MV-4-11 (cell line): ENCODE results near the gene RASEF.
"Not testable (repeated sequence)": the region's sequence is repeated elsewhere in the genome, so short reads cannot be mapped to it uniquely, and the experiment has no call there.

Experiments used
- DNase-seq: peaks from one replicate; lab custom pipeline; 2025; lab: John Stamatoyannopoulos, UW

Gene RASEF

GRCh38 chr9:82970359-82970758 is 92.6 kb downstream of the RASEF start:
- DNase-seq, result no peak

- peak; percentile 38 for DNase-seq
Measured at GRCh38 chr9:82969291-82969690, 93.7 kb downstream of the RASEF start.

- no peak for DNase-seq
Measured at GRCh38 chr9:82968816-82969215, 94.1 kb downstream of the RASEF start.

- DNase-seq, result no peak
Measured at GRCh38 chr9:82968388-82968787, 94.6 kb downstream of the RASEF start.

GRCh38 chr9:82961504-82962125 is 101.3 kb downstream of the RASEF start:
- DNase-seq, result peak; percentile 58

GRCh38 chr9:82957529-82958379 is 105.2 kb downstream of the RASEF start:
- no peak for DNase-seq

GRCh38 chr9:82949203-82949602 is 113.7 kb downstream of the RASEF start:
- no peak for DNase-seq

- no peak for DNase-seq
Measured at GRCh38 chr9:82940376-82940775, 122.6 kb downstream of the RASEF start.

GRCh38 chr9:82939451-82939850 is 123.5 kb downstream of the RASEF start:
- no peak for DNase-seq

- no peak for DNase-seq
Measured at GRCh38 chr9:82938426-82939218, 124.3 kb downstream of the RASEF start.

- not testable (repeated sequence) for DNase-seq
Measured at GRCh38 chr9:82936561-82936960, 126.4 kb downstream of the RASEF start.

GRCh38 chr9:82934949-82935348 is 128.0 kb downstream of the RASEF start:
- DNase-seq, result no peak

- not testable (repeated sequence) for DNase-seq
Measured at GRCh38 chr9:82934025-82934424, 128.9 kb downstream of the RASEF start.

GRCh38 chr9:82930116-82930515 is 132.8 kb downstream of the RASEF start:
- no peak for DNase-seq
